Panc1 (cell line): ENCODE results near the gene ZNF474. TPM values are rescaled to one million over a fixed set of nuclear protein-coding genes. Genes with fewer than 3 reads are reported as not detected.

Source experiments
- ATAC-seq: fragments of 200-7000 bp; cut with Tn5 transposase; 2 replicates; pipeline ENCODE4 v1.9.1; 2020; ENCODE audit warnings: mild to moderate bottlenecking, moderate library complexity
- BruUV-seq: library from RNA; stranded (reverse); fragments of 400-500 nt; replicated peaks from 2 replicates; lab custom pipeline; 2021; lab: Mats Ljungman, UMichigan
- CTCF ChIA-PET: fragments of 300-600 bp; sonication (Branson Sonifier 250); formaldehyde crosslinking; loops from one replicate; lab custom pipeline; 2022; ENCODE audit warnings: antibody characterized with exemption; lab: Charles Lee
- POLR2A ChIA-PET: fragments of 300-600 bp; sonication (Branson Sonifier 250); formaldehyde crosslinking; loops from one replicate; lab custom pipeline; 2022; ENCODE audit warnings: antibody characterized with exemption; lab: Charles Lee
- DNase-seq: peaks from one replicate; pipeline ENCODE4 v3.0.0-alpha.2; 2010; ENCODE audit warnings: low read depth, low spot score
- H3K27ac ChIP-seq: 2 replicates; pipeline ENCODE4 v1.5.1; 2011; ENCODE audit warnings: mild to moderate bottlenecking, low read length, inconsistent platforms
- H3K27me3 ChIP-seq: fragments of 200-500 bp; sonication (Bioruptor generic); 2 replicates; pipeline ENCODE4 v1.6.0; 2014; ENCODE audit warnings: low read length, inconsistent platforms; ENCODE audit not compliant: control insufficient read depth, insufficient read depth
- H3K36me3 ChIP-seq: fragments of 200-500 bp; sonication (Bioruptor generic); 2 replicates; pipeline ENCODE4 v1.5.1; 2014; ENCODE audit warnings: inconsistent platforms, mild to moderate bottlenecking, low read length, moderate library complexity; ENCODE audit not compliant: control insufficient read depth, insufficient read depth
- H3K4me1 ChIP-seq: 2 replicates; pipeline ENCODE4 v1.5.1; 2011; ENCODE audit warnings: inconsistent platforms, mild to moderate bottlenecking, low read length, moderate library complexity; ENCODE audit not compliant: control insufficient read depth, insufficient read depth
- H3K4me3 ChIP-seq, 2 experiments: 2 replicates each; pipeline ENCODE4 v1.5.1; 2011 to 2012; ENCODE audit warnings: low read depth in 2 of 2, low read length in 2 of 2, mild to moderate bottlenecking in 2 of 2, inconsistent platforms in 1 of 2, moderate library complexity in 1 of 2
- H3K9me3 ChIP-seq: fragments of 200-500 bp; sonication (Bioruptor generic); 2 replicates; pipeline ENCODE4 v1.5.1; 2014; ENCODE audit warnings: low read depth, mild to moderate bottlenecking, inconsistent platforms, low read length, moderate library complexity; ENCODE audit not compliant: control insufficient read depth, insufficient read depth
- POLR2AphosphoS5 ChIP-seq: IDR thresholded peaks from 2 replicates; pipeline ENCODE4 v1.6.1; 2012; ENCODE audit warnings: mild to moderate bottlenecking, low read depth, low read length, moderate library complexity
- REST ChIP-seq, 2 experiments: IDR thresholded peaks; 2 replicates each; pipeline ENCODE4 v1.6.1; 2011 to 2012; ENCODE audit warnings: low read depth in 2 of 2, control low read depth in 1 of 2, low read length in 1 of 2, mild to moderate bottlenecking in 1 of 2, moderate library complexity in 1 of 2; ENCODE audit not compliant: insufficient read depth in 1 of 2
- SIN3A ChIP-seq: IDR thresholded peaks from 2 replicates; pipeline ENCODE4 v1.6.1; 2012; ENCODE audit warnings: low read depth, mild to moderate bottlenecking, low read length, moderate library complexity, borderline replicate concordance; ENCODE audit not compliant: insufficient read depth
- TCF7L2 ChIP-seq: IDR thresholded peaks from 2 replicates; pipeline ENCODE4 v1.6.1; 2011; ENCODE audit warnings: mild to moderate bottlenecking, low read depth, low read length, inconsistent platforms
- in situ Hi-C: cut with HindIII; loops from 2 replicates; pipeline ENCODE4 v1.10.0; 2016; ENCODE audit warnings: low sequenced_read_pairs, low pct_unique_long_range_greater_than_20kb
- intact Hi-C: fragments of 100-400 bp; cut with micrococcal nuclease; formaldehyde crosslinking; loops from one replicate; pipeline ENCODE4 v1.10.0; 2022; ENCODE audit not compliant: unreplicated experiment
- total RNA-seq: library from RNA; stranded (reverse); gene quantifications from one replicate; pipeline ENCODE4 v1.2.1, GENCODE V29; 2021; ENCODE audit not compliant: unreplicated experiment
- TF ChIP-seq, protein P1 (sequence below): fragments of 450-650 bp; IDR thresholded peaks from 2 replicates; pipeline ENCODE4 v1.5.1; 2017; ENCODE audit warnings: mild to moderate bottlenecking

ZNF474 gene
- total RNA-seq, 1 experiment from 2014 or later, result not detected

- Histone ChIP-seq H3K4me3 (no peak overlapping the region), H3K36me3 (no peaks in the 10 kb centered on the region), H3K4me1 (no peaks in the 10 kb centered on the region), H3K9me3 (no peaks in the 10 kb centered on the region), H3K27me3 (no peaks in the 10 kb centered on the region), H3K27ac (no peak overlapping the region)
- CTCF ChIA-PET, result no interaction called here
- ATAC-seq (no peak), DNase-seq (no peak)
- TF ChIP-seq, protein P1, sequence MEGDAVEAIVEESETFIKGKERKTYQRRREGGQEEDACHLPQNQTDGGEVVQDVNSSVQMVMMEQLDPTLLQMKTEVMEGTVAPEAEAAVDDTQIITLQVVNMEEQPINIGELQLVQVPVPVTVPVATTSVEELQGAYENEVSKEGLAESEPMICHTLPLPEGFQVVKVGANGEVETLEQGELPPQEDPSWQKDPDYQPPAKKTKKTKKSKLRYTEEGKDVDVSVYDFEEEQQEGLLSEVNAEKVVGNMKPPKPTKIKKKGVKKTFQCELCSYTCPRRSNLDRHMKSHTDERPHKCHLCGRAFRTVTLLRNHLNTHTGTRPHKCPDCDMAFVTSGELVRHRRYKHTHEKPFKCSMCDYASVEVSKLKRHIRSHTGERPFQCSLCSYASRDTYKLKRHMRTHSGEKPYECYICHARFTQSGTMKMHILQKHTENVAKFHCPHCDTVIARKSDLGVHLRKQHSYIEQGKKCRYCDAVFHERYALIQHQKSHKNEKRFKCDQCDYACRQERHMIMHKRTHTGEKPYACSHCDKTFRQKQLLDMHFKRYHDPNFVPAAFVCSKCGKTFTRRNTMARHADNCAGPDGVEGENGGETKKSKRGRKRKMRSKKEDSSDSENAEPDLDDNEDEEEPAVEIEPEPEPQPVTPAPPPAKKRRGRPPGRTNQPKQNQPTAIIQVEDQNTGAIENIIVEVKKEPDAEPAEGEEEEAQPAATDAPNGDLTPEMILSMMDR, result no peak
- no TSS peak for BruUV-seq
- in situ Hi-C loops, result no loop called here
- intact Hi-C loops, result no loop called here
- POLR2A ChIA-PET, result no interaction called here
These were observed 8.4 kb upstream of the ZNF474 start for GRCh38 chr5:122120957-122121356.

GRCh38 chr5:122121479-122122465, 7.6 kb upstream of the ZNF474 start:
- DNase-seq (no peak), ATAC-seq (no peak)
- H3K9me3 ChIP-seq, result no peaks in the 10 kb centered on the region
- intact Hi-C loops (no loop called here), in situ Hi-C loops (no loop called here)
- BruUV-seq, result no TSS peak
- no peak overlapping the region for H3K4me3 ChIP-seq
- no peaks in the 10 kb centered on the region for H3K36me3 ChIP-seq
- no peaks in the 10 kb centered on the region for H3K4me1 ChIP-seq
- H3K27me3 ChIP-seq, result no peaks in the 10 kb centered on the region
- POLR2A ChIA-PET, result no interaction called here
- CTCF ChIA-PET, result no interaction called here
- H3K27ac ChIP-seq, result no peak overlapping the region
- TF ChIP-seq TCF7L2, result no peak

DNA sequence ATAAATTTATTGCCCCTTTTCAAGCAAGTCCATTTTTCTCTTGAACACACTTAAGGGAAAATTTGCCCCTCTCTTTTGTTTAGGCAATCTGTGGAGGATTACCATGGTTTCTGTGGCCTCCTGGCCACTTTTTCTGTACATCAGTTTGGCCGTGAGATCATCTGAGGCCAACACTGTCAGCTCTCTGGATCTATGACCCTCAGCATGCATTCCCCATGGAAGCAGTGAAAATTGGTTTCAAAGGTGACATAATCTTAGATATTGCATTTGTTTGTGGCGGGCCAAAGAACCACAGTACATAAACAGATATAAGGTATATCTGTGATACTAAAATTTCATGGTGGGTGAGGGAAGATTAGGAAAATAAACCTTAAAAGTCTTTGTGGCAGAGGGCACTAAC, 4.6 kb upstream of the ZNF474 start:
- DNase-seq (no peak), ATAC-seq (no peak)
- no peak for TF ChIP-seq POLR2AphosphoS5
- no peak for TF ChIP-seq SIN3A
- TF ChIP-seq TCF7L2, result no peak
- TF ChIP-seq, protein P1, result no peak
- no peak for TF ChIP-seq REST (IDR thresholded peaks at IDR 0.05; ENCODE audit: insufficient read depth in 1 of 2, low read depth in 2 of 2, low read length in 1 of 2)
- H3K36me3 ChIP-seq, result no peaks in the 10 kb centered on the region
- no peak overlapping the region for H3K4me3 ChIP-seq
- in situ Hi-C loops (no loop called here), intact Hi-C loops (no loop called here)
- H3K4me1 ChIP-seq, result no peaks in the 10 kb centered on the region
- no peak overlapping the region for H3K27ac ChIP-seq
- no peaks in the 10 kb centered on the region for H3K27me3 ChIP-seq
- no peaks in the 10 kb centered on the region for H3K9me3 ChIP-seq
- ChIA-PET CTCF (no interaction called here), POLR2A (no interaction called here)
- no TSS peak for BruUV-seq
